ENCODE data around the gene EHF.

Gene EHF

DNA sequence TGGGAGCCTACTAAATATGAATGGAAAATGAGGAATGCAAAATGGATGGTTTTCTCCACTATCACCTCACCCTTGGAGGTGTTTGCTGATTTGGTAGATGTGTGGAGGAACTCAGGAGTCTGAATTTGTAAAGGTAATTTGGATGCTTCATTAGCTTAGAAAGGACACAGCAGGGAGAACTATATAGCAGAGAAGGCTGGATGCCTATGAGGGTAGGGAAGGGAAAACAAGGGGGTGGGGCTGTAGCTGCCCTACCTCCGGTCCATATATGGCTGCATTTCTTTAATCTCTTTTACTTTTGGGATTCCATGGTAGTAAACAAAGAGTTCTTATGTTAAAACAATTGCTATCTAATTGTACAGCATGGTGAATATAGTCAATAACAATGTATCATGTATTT, 4.8 kb upstream of the EHF start:
- no peaks in the 10 kb centered on the region for H3K79me2 ChIP-seq (ENCODE audit: insufficient read depth, low read length)
- no peaks in the 10 kb centered on the region for H3K9me3 ChIP-seq (ENCODE audit: insufficient read depth, low read length)
- H3K36me3 ChIP-seq (ENCODE audit: low read length) = no peaks in the 10 kb centered on the region
- H3F3A ChIP-seq (ENCODE audit: insufficient read depth) = no peaks in the 10 kb centered on the region
- no peaks in the 10 kb centered on the region for H3K9me2 ChIP-seq (replicated peaks; ENCODE audit: insufficient read depth, low read length)
- TF ChIP-seq CTCF (IDR thresholded peaks at IDR 0.05; ENCODE audit: insufficient read depth, low read length, poor library complexity, severe bottlenecking) (no peak), EZH2phosphoT487 (conservative IDR thresholded peaks at IDR 0.05; ENCODE audit: low read length) (no peak)
- no peaks in the 10 kb centered on the region for H3K27me3 ChIP-seq (ENCODE audit: low read length)
- no peaks in the 10 kb centered on the region for H4K20me1 ChIP-seq (ENCODE audit: low read depth, low read length)
- no peak overlapping the region for H3K4me2 ChIP-seq (ENCODE audit: low read depth, low read length, poor library complexity, severe bottlenecking)
- H2AFZ ChIP-seq (ENCODE audit: low read depth, low read length, severe bottlenecking) = no peak overlapping the region
- H3K9ac ChIP-seq (ENCODE audit: low read length) = no peak overlapping the region
- H3K4me3 ChIP-seq (ENCODE audit: insufficient read depth, low read length, poor library complexity, severe bottlenecking) = no peak overlapping the region
- no peak overlapping the region for H3K27ac ChIP-seq (ENCODE audit: low read depth, low read length)

DNA sequence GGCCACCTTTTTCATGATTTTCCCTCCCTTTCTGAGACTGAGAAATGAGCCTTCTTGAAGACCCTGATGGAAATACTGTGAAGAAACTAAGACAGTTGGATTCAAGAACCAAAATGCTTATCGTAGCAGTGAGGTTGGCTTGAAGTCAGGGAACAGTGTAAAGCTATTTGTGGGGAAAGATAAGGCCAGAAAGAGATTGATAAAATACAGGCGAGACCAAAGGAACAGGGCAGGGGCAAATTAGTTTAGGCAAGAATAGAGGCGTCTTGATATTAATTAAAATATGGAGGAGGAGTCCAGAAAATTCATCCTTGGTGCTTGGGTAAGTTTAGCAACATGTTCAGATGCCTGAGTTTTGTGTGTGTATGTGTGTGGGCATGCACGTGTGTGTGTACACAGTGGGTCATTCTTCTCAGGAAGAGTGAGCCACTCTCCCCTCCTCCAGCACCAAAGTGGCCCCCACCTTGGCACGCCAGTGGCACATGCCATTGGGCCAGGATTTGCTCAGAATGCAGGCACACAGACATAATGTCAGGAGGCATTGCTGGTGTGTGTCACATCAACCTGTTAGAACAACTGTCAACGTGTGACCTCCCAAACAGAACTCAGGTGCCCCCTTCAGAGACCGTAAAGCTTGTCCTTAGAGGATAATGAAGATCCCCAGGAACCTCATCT, 3.9 kb upstream of the EHF start:
- Histone ChIP-seq H4K20me1 (ENCODE audit: low read depth, low read length) (no peaks in the 10 kb centered on the region), H3K4me2 (ENCODE audit: low read depth, low read length, poor library complexity, severe bottlenecking) (no peak overlapping the region), H3K9me3 (ENCODE audit: insufficient read depth, low read length) (no peaks in the 10 kb centered on the region), H3F3A (ENCODE audit: insufficient read depth) (no peaks in the 10 kb centered on the region), H3K9ac (ENCODE audit: low read length) (no peak overlapping the region), H2AFZ (ENCODE audit: low read depth, low read length, severe bottlenecking) (no peak overlapping the region), H3K27ac (ENCODE audit: low read depth, low read length) (no peak overlapping the region), H3K79me2 (ENCODE audit: insufficient read depth, low read length) (no peaks in the 10 kb centered on the region), H3K27me3 (ENCODE audit: low read length) (no peaks in the 10 kb centered on the region), H3K9me2 (replicated peaks; ENCODE audit: insufficient read depth, low read length) (no peaks in the 10 kb centered on the region), H3K4me3 (ENCODE audit: insufficient read depth, low read length, poor library complexity, severe bottlenecking) (no peak overlapping the region), H3K36me3 (ENCODE audit: low read length) (no peaks in the 10 kb centered on the region)
- no peak for TF ChIP-seq EZH2phosphoT487 (conservative IDR thresholded peaks at IDR 0.05; ENCODE audit: low read length)

DNA sequence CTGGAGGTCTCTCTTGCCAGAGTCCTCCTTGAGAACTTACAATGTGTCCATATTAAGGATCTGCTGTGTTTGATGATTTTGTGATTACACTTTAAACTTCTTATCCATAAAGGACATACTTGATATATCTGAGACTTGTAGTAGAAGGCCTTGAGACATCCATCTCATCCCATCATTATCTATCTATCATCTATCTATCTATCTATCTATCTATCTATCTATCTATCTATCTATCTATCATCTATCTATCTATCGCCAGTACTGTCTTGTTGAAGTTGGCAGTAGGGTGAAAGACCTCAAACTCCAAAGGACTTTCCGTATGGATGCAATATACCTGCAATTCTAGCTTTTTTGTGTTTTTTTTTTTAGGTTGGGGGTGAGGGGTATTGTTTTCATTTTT, 2.5 kb upstream of the EHF start:
- H3K27ac ChIP-seq (ENCODE audit: low read depth, low read length) = no peak overlapping the region
- TF ChIP-seq EZH2phosphoT487 (conservative IDR thresholded peaks at IDR 0.05; ENCODE audit: low read length) (no peak), CTCF (IDR thresholded peaks at IDR 0.05; ENCODE audit: insufficient read depth, low read length, poor library complexity, severe bottlenecking) (no peak)
- H2AFZ ChIP-seq (ENCODE audit: low read depth, low read length, severe bottlenecking) = no peak overlapping the region
- H3K36me3 ChIP-seq (ENCODE audit: low read length) = no peaks in the 10 kb centered on the region
- no peak overlapping the region for H3K9ac ChIP-seq (ENCODE audit: low read length)
- no peaks in the 10 kb centered on the region for H3K79me2 ChIP-seq (ENCODE audit: insufficient read depth, low read length)
- H4K20me1 ChIP-seq (ENCODE audit: low read depth, low read length) = no peaks in the 10 kb centered on the region
- no peaks in the 10 kb centered on the region for H3K9me2 ChIP-seq (replicated peaks; ENCODE audit: insufficient read depth, low read length)
- no peaks in the 10 kb centered on the region for H3F3A ChIP-seq (ENCODE audit: insufficient read depth)
- H3K27me3 ChIP-seq (ENCODE audit: low read length) = no peaks in the 10 kb centered on the region
- no peak overlapping the region for H3K4me3 ChIP-seq (ENCODE audit: insufficient read depth, low read length, poor library complexity, severe bottlenecking)
- H3K9me3 ChIP-seq (ENCODE audit: insufficient read depth, low read length) = no peaks in the 10 kb centered on the region
- H3K4me2 ChIP-seq (ENCODE audit: low read depth, low read length, poor library complexity, severe bottlenecking) = no peak overlapping the region

- no peak overlapping the region for H3K27ac ChIP-seq (ENCODE audit: low read depth, low read length)
- no peaks in the 10 kb centered on the region for H3K79me2 ChIP-seq (ENCODE audit: insufficient read depth, low read length)
- TF ChIP-seq CTCF (IDR thresholded peaks at IDR 0.05; ENCODE audit: insufficient read depth, low read length, poor library complexity, severe bottlenecking) = no peak
- no peak for TF ChIP-seq EZH2phosphoT487 (conservative IDR thresholded peaks at IDR 0.05; ENCODE audit: low read length)
- H3K9ac ChIP-seq (ENCODE audit: low read length) = no peak overlapping the region
- H3K9me2 ChIP-seq (replicated peaks; ENCODE audit: insufficient read depth, low read length) = no peaks in the 10 kb centered on the region
- H3K27me3 ChIP-seq (ENCODE audit: low read length) = no peaks in the 10 kb centered on the region
- no peaks in the 10 kb centered on the region for H3F3A ChIP-seq (ENCODE audit: insufficient read depth)
- H3K36me3 ChIP-seq (ENCODE audit: low read length) = no peaks in the 10 kb centered on the region
- no peaks in the 10 kb centered on the region for H4K20me1 ChIP-seq (ENCODE audit: low read depth, low read length)
- no peak overlapping the region for H3K4me2 ChIP-seq (ENCODE audit: low read depth, low read length, poor library complexity, severe bottlenecking)
- no peak overlapping the region for H3K4me3 ChIP-seq (ENCODE audit: insufficient read depth, low read length, poor library complexity, severe bottlenecking)
- no peak overlapping the region for H2AFZ ChIP-seq (ENCODE audit: low read depth, low read length, severe bottlenecking)
- H3K9me3 ChIP-seq (ENCODE audit: insufficient read depth, low read length) = no peaks in the 10 kb centered on the region
Measured at GRCh38 chr11:34619062-34619516, 1.8 kb upstream of the EHF start.
